CMK (cell line): ENCODE measurements around the gene BDNF.

ENCODE experiments used
- DNase-seq: peaks from one replicate; pipeline ENCODE4 v3.0.0-alpha.2; 2010; ENCODE audit warnings: low read depth

The BDNF gene

GRCh38 chr11:27625347-27625912, 74.8 kb downstream of the BDNF start:
- DNase-seq, result no peak

- no peak for DNase-seq
Observed at GRCh38 chr11:27623945-27624523, 76.2 kb downstream of the BDNF start.

- DNase-seq, result no peak
Observed at GRCh38 chr11:27622541-27623300, 77.5 kb downstream of the BDNF start.

- DNase-seq, result no peak
Observed at GRCh38 chr11:27621405-27622161, 78.7 kb downstream of the BDNF start.

GRCh38 chr11:27619763-27620335, 80.4 kb downstream of the BDNF start:
- no peak for DNase-seq

- DNase-seq, result no peak
Observed at GRCh38 chr11:27619039-27619574, 81.1 kb downstream of the BDNF start.

- no peak for DNase-seq
Observed at GRCh38 chr11:27618281-27618915, 81.9 kb downstream of the BDNF start.

GRCh38 chr11:27616711-27617110, 83.5 kb downstream of the BDNF start:
- DNase-seq, result no peak

GRCh38 chr11:27615833-27616232, 84.4 kb downstream of the BDNF start:
- DNase-seq, result no peak

- no peak for DNase-seq
Observed at GRCh38 chr11:27614092-27614491, 86.2 kb downstream of the BDNF start.

GRCh38 chr11:27612932-27613880, 87.0 kb downstream of the BDNF start:
- no peak for DNase-seq

GRCh38 chr11:27611947-27612455, 88.3 kb downstream of the BDNF start:
- no peak for DNase-seq

- no peak for DNase-seq
Observed at GRCh38 chr11:27611390-27611789, 88.9 kb downstream of the BDNF start.

GRCh38 chr11:27610946-27611345, 89.3 kb downstream of the BDNF start:
- no peak for DNase-seq

- DNase-seq, result no peak
Observed at GRCh38 chr11:27610280-27610679, 90.0 kb downstream of the BDNF start.

GRCh38 chr11:27608951-27609350, 91.3 kb downstream of the BDNF start:
- DNase-seq, result no peak

- no peak for DNase-seq
Observed at GRCh38 chr11:27605422-27605821, 94.8 kb downstream of the BDNF start.
